Vagina (tissue), 2 donors: ENCODE measurements around the gene PTPRG. TPM values are rescaled to one million over a fixed set of nuclear protein-coding genes. Genes with fewer than 3 reads are reported as not detected.

Experiments used
- DNase-seq, 2 donors: peaks; one replicate each; pipeline ENCODE4 v3.0.0-alpha.2; 2017; ENCODE audit errors: extremely low spot score in 2 of 2
- H3K27ac ChIP-seq: fragments of 200-600 bp; sonication (generic); one replicate; pipeline ENCODE4 v1.5.1; 2019
- H3K27me3 ChIP-seq: fragments of 200-600 bp; sonication (generic); one replicate; pipeline ENCODE4 v1.5.1; 2019
- H3K36me3 ChIP-seq, 2 donors: fragments of 200-600 bp; sonication (generic); one replicate each; pipeline ENCODE4 v1.5.1; 2017 to 2019
- H3K4me1 ChIP-seq: fragments of 200-600 bp; sonication (generic); one replicate; pipeline ENCODE4 v1.5.1; 2019
- H3K4me3 ChIP-seq, 2 donors: fragments of 200-600 bp; sonication (generic); 1 replicate in 1 of 2; 2 replicates in 1 of 2; pipeline ENCODE4 v1.5.1; 2016 to 2019
- H3K9me3 ChIP-seq: fragments of 200-600 bp; sonication (generic); one replicate; pipeline ENCODE4 v1.5.1; 2019
- CTCF ChIP-seq, 3 experiments: fragments of 450-650 bp in 2 of 3; fragments of 200-600 bp in 1 of 3; sonication (generic) in 1 of 3; IDR thresholded peaks; one replicate each; pipeline ENCODE4 v1.5.1; 2017 to 2019; ENCODE audit warnings: antibody characterized with exemption in 3 of 3, mild to moderate bottlenecking in 2 of 3, moderate library complexity in 2 of 3
- POLR2A ChIP-seq, 2 donors: fragments of 450-650 bp; IDR thresholded peaks; one replicate each; pipeline ENCODE4 v1.6.1; 2017; ENCODE audit warnings: antibody characterized with exemption in 2 of 2, mild to moderate bottlenecking in 2 of 2, moderate library complexity in 2 of 2
- POLR2AphosphoS5 ChIP-seq, 2 donors: sonication (generic); formaldehyde crosslinking; IDR thresholded peaks; one replicate each; pipeline ENCODE4 v1.9.0; 2017; ENCODE audit warnings: antibody characterized with exemption in 2 of 2, mild to moderate bottlenecking in 2 of 2, low read depth in 1 of 2; ENCODE audit not compliant: insufficient read depth in 1 of 2
- intact Hi-C: fragments of 100-400 bp; cut with DNase I; formaldehyde crosslinking; loops from one replicate; pipeline ENCODE4 v1.15.1; 2023
- total RNA-seq: library from RNA; depleted of rRNA; stranded (reverse); fragments of >200 nt; gene quantifications from one replicate; pipeline ENCODE4 v1.2.3, GENCODE V29; 2016

PTPRG gene
- total RNA-seq, 1 donor from 2014 or later, result 47.6 TPM

DNA sequence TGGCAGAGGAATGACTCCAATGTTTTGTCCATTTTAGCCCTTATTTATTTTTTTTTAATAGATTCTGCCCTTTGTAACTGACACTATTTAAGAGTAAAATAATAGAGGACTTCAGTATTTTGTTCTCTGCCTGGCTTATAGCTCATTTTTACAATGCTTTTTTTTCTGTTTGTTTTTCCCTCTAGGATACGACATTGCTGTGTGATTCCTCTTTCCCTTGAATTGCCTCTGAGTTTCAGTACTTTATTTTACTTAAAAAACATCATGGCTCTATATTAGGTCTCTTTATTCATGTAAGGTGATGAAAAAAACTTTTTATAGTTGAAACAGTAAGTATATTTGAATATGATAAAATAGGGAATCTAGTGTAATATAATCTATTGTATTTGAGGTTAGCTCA lies 179.1 kb downstream of the PTPRG start:
- Histone ChIP-seq H3K27me3 (no peaks in the 10 kb centered on the region), H3K27ac (no peak overlapping the region), H3K4me1 (no peaks in the 10 kb centered on the region), H3K36me3 (no peaks in the 10 kb centered on the region), H3K4me3 (no peak overlapping the region), H3K9me3 (no peaks in the 10 kb centered on the region)
- intact Hi-C loops, result no loop called here
- TF ChIP-seq CTCF (IDR thresholded peaks at IDR 0.05), result no peak
- TF ChIP-seq POLR2AphosphoS5 (IDR thresholded peaks at IDR 0.05; ENCODE audit: insufficient read depth in 1 of 2, low read depth in 1 of 2), result no peak
- no peak for TF ChIP-seq POLR2A (IDR thresholded peaks at IDR 0.05)
- DNase-seq, result no peak

DNA sequence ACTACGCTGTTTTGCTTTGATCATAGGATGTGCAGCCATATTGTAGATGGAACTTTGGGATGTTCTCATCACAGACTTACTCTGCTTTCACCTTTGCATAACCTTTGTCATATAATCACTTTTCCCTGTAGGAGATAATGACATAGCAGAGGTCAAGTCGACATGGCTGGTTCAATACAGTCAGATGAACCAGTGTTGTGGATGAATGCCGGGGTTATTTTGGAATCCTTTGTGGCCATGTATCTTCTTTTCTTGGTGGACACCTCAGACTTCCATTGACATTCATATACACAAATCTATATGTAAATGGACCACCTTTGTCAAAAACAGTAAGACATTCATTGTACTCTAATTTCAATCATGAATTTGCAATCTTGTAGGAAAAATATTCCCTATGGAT lies 180.2 kb downstream of the PTPRG start:
- TF ChIP-seq POLR2A (IDR thresholded peaks at IDR 0.05) (no peak), CTCF (IDR thresholded peaks at IDR 0.05) (no peak), POLR2AphosphoS5 (IDR thresholded peaks at IDR 0.05; ENCODE audit: insufficient read depth in 1 of 2, low read depth in 1 of 2) (no peak)
- intact Hi-C loops, result no loop called here
- Histone ChIP-seq H3K36me3 (no peaks in the 10 kb centered on the region), H3K27me3 (no peaks in the 10 kb centered on the region), H3K4me1 (no peaks in the 10 kb centered on the region), H3K9me3 (no peaks in the 10 kb centered on the region), H3K27ac (no peak overlapping the region), H3K4me3 (no peak overlapping the region)
- no peak for DNase-seq

DNA sequence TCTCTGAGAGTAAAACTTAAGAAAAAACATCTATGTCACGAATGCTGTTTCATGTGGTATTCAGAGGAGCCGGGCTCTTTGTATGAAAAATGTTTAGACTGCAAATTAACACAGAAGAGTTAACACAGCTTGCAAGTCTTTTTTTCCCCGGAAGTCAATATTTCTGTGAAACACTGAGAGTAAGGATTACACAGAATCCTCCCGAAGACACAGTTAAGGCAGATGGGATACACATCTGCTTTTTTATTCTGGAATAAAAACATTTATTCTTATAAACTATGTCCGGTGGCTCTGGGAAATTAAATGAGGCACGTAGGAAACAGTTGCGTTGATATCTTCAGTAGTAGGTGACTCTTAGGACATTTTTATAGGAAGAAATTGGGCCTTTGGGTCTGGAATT lies 180.6 kb downstream of the PTPRG start:
- no peaks in the 10 kb centered on the region for H3K36me3 ChIP-seq
- H3K9me3 ChIP-seq, result no peaks in the 10 kb centered on the region
- intact Hi-C loops, result no loop called here
- DNase-seq, result no peak
- H3K4me3 ChIP-seq, result no peak overlapping the region
- no peaks in the 10 kb centered on the region for H3K27me3 ChIP-seq
- no peak overlapping the region for H3K27ac ChIP-seq
- H3K4me1 ChIP-seq, result no peaks in the 10 kb centered on the region
- no peak for TF ChIP-seq POLR2AphosphoS5 (IDR thresholded peaks at IDR 0.05; ENCODE audit: insufficient read depth in 1 of 2, low read depth in 1 of 2)
- no peak for TF ChIP-seq CTCF (IDR thresholded peaks at IDR 0.05)
- TF ChIP-seq POLR2A (IDR thresholded peaks at IDR 0.05), result no peak

GRCh38 chr3:61743067-61743466 lies 181.7 kb downstream of the PTPRG start:
- no peaks in the 10 kb centered on the region for H3K4me1 ChIP-seq
- H3K4me3 ChIP-seq, result no peak overlapping the region
- H3K27ac ChIP-seq, result no peak overlapping the region
- DNase-seq, result no peak
- no peak for TF ChIP-seq CTCF (IDR thresholded peaks at IDR 0.05)
- TF ChIP-seq POLR2AphosphoS5 (IDR thresholded peaks at IDR 0.05; ENCODE audit: insufficient read depth in 1 of 2, low read depth in 1 of 2), result no peak
- no peak for TF ChIP-seq POLR2A (IDR thresholded peaks at IDR 0.05)
- H3K27me3 ChIP-seq, result no peaks in the 10 kb centered on the region
- no peaks in the 10 kb centered on the region for H3K36me3 ChIP-seq
- no peaks in the 10 kb centered on the region for H3K9me3 ChIP-seq
- intact Hi-C loops, result no loop called here

GRCh38 chr3:61743686-61744242 lies 182.4 kb downstream of the PTPRG start:
- H3K27me3 ChIP-seq, result no peaks in the 10 kb centered on the region
- H3K4me3 ChIP-seq, result no peak overlapping the region
- TF ChIP-seq CTCF (IDR thresholded peaks at IDR 0.05), result no peak
- no peaks in the 10 kb centered on the region for H3K9me3 ChIP-seq
- no peak for DNase-seq
- H3K36me3 ChIP-seq, result no peaks in the 10 kb centered on the region
- intact Hi-C loops, result no loop called here
- no peak overlapping the region for H3K27ac ChIP-seq
- H3K4me1 ChIP-seq, result no peaks in the 10 kb centered on the region
